GM12891 (cell line): ENCODE results near the gene GUF1.

ENCODE experiments used
- PAX5 ChIP-seq: IDR thresholded peaks from 2 replicates; pipeline ENCODE4 v1.6.1; 2011; ENCODE audit warnings: low read length, moderate library complexity, mild to moderate bottlenecking; ENCODE audit not compliant: insufficient read depth, severe bottlenecking
- POLR2A ChIP-seq: IDR thresholded peaks from 2 replicates; pipeline ENCODE4 v1.6.1; 2011; ENCODE audit warnings: low read depth, low read length, control low read depth
- POLR2AphosphoS5 ChIP-seq: IDR thresholded peaks from 2 replicates; pipeline ENCODE4 v1.6.1; 2011; ENCODE audit warnings: low read depth, low read length, control low read depth
- POU2F2 ChIP-seq: IDR thresholded peaks from 2 replicates; pipeline ENCODE4 v1.6.1; 2011; ENCODE audit warnings: low read depth, mild to moderate bottlenecking, control low read depth, low read length, moderate library complexity
- SPI1 ChIP-seq: IDR thresholded peaks from 2 replicates; pipeline ENCODE4 v1.6.1; 2011; ENCODE audit warnings: low read depth, low read length, control low read depth
- TAF1 ChIP-seq: IDR thresholded peaks from 2 replicates; pipeline ENCODE4 v1.6.1; 2011; ENCODE audit warnings: low read depth, low read length, control low read depth

GRCh38 chr4:44651425-44651824, 26.8 kb upstream of the GUF1 start, which contains the start of gene YIPF7:
- TF ChIP-seq POLR2A (no peak), POU2F2 (no peak), TAF1 (no peak), POLR2AphosphoS5 (no peak), SPI1 (no peak), PAX5 (no peak)
